Activated CD8-positive, alpha-beta T cell treated with anti-CD3 and anti-CD28 coated beads, Interleukin-2, amount 10 ng/mL, durations not matched to agents 7 days and 5 days (primary cell): ENCODE results near the gene MAGOHB. TPM values are rescaled to one million over a fixed set of nuclear protein-coding genes. Genes with fewer than 3 reads are reported as not detected.
A peak's percentile ranks its signal among the peaks of the same experiment; 100 is the strongest.
"Not testable (repeated sequence)": the region's sequence is repeated elsewhere in the genome, so short reads cannot be mapped to it uniquely, and the experiment has no call there.

ENCODE experiments used
- ATAC-seq: fragments of 150-1000 bp; cut with Tn5 transposase; one replicate; pipeline ENCODE4 v1.10.0; 2021; ENCODE audit warnings: moderate library complexity
- CTCF ChIA-PET: fragments of 350-600 bp; sonication (Branson Sonifier 250); formaldehyde crosslinking; loops from one replicate; lab custom pipeline; 2021; ENCODE audit warnings: antibody characterized with exemption; lab: Charles Lee
- POLR2A ChIA-PET: fragments of 350-600 bp; sonication (Branson Sonifier 250); formaldehyde crosslinking; loops from one replicate; lab custom pipeline; 2021; ENCODE audit warnings: antibody characterized with exemption; lab: Charles Lee
- DNase-seq: peaks from one replicate; pipeline ENCODE4 v3.0.0-alpha.2; 2020
- H3K27ac Mint-ChIP-seq: one replicate; pipeline ENCODE4 v1.8.0; 2021; ENCODE audit warnings: mild to moderate bottlenecking, mixed read lengths
- H3K27me3 Mint-ChIP-seq: one replicate; pipeline ENCODE4 v1.8.0; 2021; ENCODE audit warnings: low read depth, mixed read lengths
- H3K36me3 Mint-ChIP-seq: one replicate; pipeline ENCODE4 v1.8.0; 2021; ENCODE audit warnings: low read depth, mixed read lengths
- H3K4me1 Mint-ChIP-seq: one replicate; pipeline ENCODE4 v1.8.0; 2021; ENCODE audit warnings: low read depth, mixed read lengths
- H3K4me3 Mint-ChIP-seq: one replicate; pipeline ENCODE4 v1.8.0; 2021; ENCODE audit warnings: mild to moderate bottlenecking, mixed read lengths
- H3K9me3 Mint-ChIP-seq: one replicate; pipeline ENCODE4 v1.8.0; 2022; ENCODE audit warnings: mixed read lengths; ENCODE audit not compliant: insufficient read depth
- total RNA-seq, 2 experiments: library from RNA; stranded (reverse); gene quantifications; one replicate each; pipeline ENCODE4 v1.2.3, GENCODE V29; 2021

The MAGOHB gene
- 10 to 100 TPM; 73.9 to 76.9 TPM for total RNA-seq

GRCh38 chr12:10613349-10614055 is at the start of gene MAGOHB:
Gene MAGOHB (minus strand): TSS chr12:10613609. CDS start chr12:10613532, 77 bp downstream.
- peak within 1 kb of the TSS; percentile 100 for H3K27ac Mint-ChIP-seq
- no peaks in the 10 kb centered on the region for H3K27me3 Mint-ChIP-seq
- DNase-seq (peak; percentile 99), ATAC-seq (peak; percentile 97)
- peaks cover 39% of the 10 kb centered on the region for H3K4me1 Mint-ChIP-seq
- peak within 1 kb of the TSS; percentile 99 for H3K4me3 Mint-ChIP-seq
- H3K9me3 Mint-ChIP-seq = no peaks in the 10 kb centered on the region
- ChIA-PET POLR2A (interaction anchor here (0.5 to 2.2 kb wide), 19 partner anchors 10 to 932 kb away, joined by 3 to 10 read pairs (median 4); partner anchors contain the start of genes SMIM10L1 and YBX3), CTCF (interaction anchor here (1.2 to 3.2 kb wide), 2 partner anchors 136 to 247 kb away, joined by 3 to 15 read pairs; no protein-coding TSS in a partner anchor)
- H3K36me3 Mint-ChIP-seq = peaks cover 41% of the 10 kb centered on the region

GRCh38 chr12:10661338-10661737 is 47.9 kb upstream of the MAGOHB start:
- Mint-ChIP-seq H3K4me1 (no peaks in the 10 kb centered on the region), H3K4me3 (no peak overlapping the region), H3K27me3 (peaks cover 12% of the 10 kb centered on the region), H3K36me3 (peaks cover 11% of the 10 kb centered on the region), H3K9me3 (no peaks in the 10 kb centered on the region), H3K27ac (no peak overlapping the region)
- ChIA-PET POLR2A (no interaction called here), CTCF (no interaction called here)
- no peak for DNase-seq
- ATAC-seq = no peak

- ATAC-seq (no peak), DNase-seq (no peak)
- Mint-ChIP-seq H3K4me1 (no peaks in the 10 kb centered on the region), H3K9me3 (no peaks in the 10 kb centered on the region), H3K36me3 (peaks cover 13% of the 10 kb centered on the region), H3K27ac (no peak overlapping the region), H3K27me3 (peaks cover 3% of the 10 kb centered on the region), H3K4me3 (no peak overlapping the region)
- POLR2A ChIA-PET = no interaction called here
- CTCF ChIA-PET = no interaction called here
Measured at GRCh38 chr12:10654003-10654402, 40.6 kb upstream of the MAGOHB start.

- no peaks in the 10 kb centered on the region for H3K9me3 Mint-ChIP-seq
- CTCF ChIA-PET = no interaction called here
- H3K36me3 Mint-ChIP-seq = peaks cover 15% of the 10 kb centered on the region
- H3K4me1 Mint-ChIP-seq = no peaks in the 10 kb centered on the region
- ATAC-seq (no peak), DNase-seq (no peak)
- POLR2A ChIA-PET = no interaction called here
- no peak overlapping the region for H3K4me3 Mint-ChIP-seq
- H3K27me3 Mint-ChIP-seq = no peaks in the 10 kb centered on the region
- no peak overlapping the region for H3K27ac Mint-ChIP-seq
Measured at GRCh38 chr12:10652192-10652591, 38.8 kb upstream of the MAGOHB start.

- CTCF ChIA-PET, POLR2A ChIA-PET: not testable (repeated sequence)
- peaks cover 23% of the 10 kb centered on the region for H3K9me3 Mint-ChIP-seq
Measured at GRCh38 chr12:10646576-10646975, 33.2 kb upstream of the MAGOHB start.

GRCh38 chr12:10645910-10646309 is 32.5 kb upstream of the MAGOHB start:
- Mint-ChIP-seq H3K4me1 (no peaks in the 10 kb centered on the region), H3K27ac (no peak overlapping the region), H3K36me3 (peaks cover 30% of the 10 kb centered on the region), H3K9me3 (peaks cover 23% of the 10 kb centered on the region), H3K27me3 (peaks cover 2% of the 10 kb centered on the region), H3K4me3 (no peak overlapping the region)
- no peak for ATAC-seq
- POLR2A ChIA-PET = no interaction called here
- DNase-seq = no peak
- CTCF ChIA-PET = no interaction called here

More at GRCh38 chr12:10646576-10646975, 33.2 kb upstream of the MAGOHB start:
- DNase-seq, H3K27ac Mint-ChIP-seq, ATAC-seq, H3K4me1 Mint-ChIP-seq, H3K27me3 Mint-ChIP-seq, H3K4me3 Mint-ChIP-seq: not testable (repeated sequence)
- peaks cover 26% of the 10 kb centered on the region for H3K36me3 Mint-ChIP-seq

- Mint-ChIP-seq H3K27me3 (peaks cover 2% of the 10 kb centered on the region), H3K36me3 (peaks cover 27% of the 10 kb centered on the region), H3K9me3 (peaks cover 23% of the 10 kb centered on the region), H3K4me3 (no peak overlapping the region), H3K4me1 (no peaks in the 10 kb centered on the region), H3K27ac (no peak overlapping the region)
- ChIA-PET CTCF (interaction anchor here (1.8 kb wide), 1 partner anchor 108 kb away, joined by 5 read pairs; no protein-coding TSS in a partner anchor), POLR2A (no interaction called here)
- DNase-seq = no peak
- ATAC-seq = no peak
Measured at GRCh38 chr12:10641735-10642500, 28.5 kb upstream of the MAGOHB start.

- no peaks in the 10 kb centered on the region for H3K4me1 Mint-ChIP-seq
- ChIA-PET POLR2A (no interaction called here), CTCF (no interaction called here)
- no peak for ATAC-seq
- peaks cover 13% of the 10 kb centered on the region for H3K36me3 Mint-ChIP-seq
- H3K27ac Mint-ChIP-seq = no peak overlapping the region
- H3K9me3 Mint-ChIP-seq = no peaks in the 10 kb centered on the region
- no peak overlapping the region for H3K4me3 Mint-ChIP-seq
- DNase-seq = no peak
- peaks cover 4% of the 10 kb centered on the region for H3K27me3 Mint-ChIP-seq
Measured at GRCh38 chr12:10638728-10639127, 25.3 kb upstream of the MAGOHB start.

GRCh38 chr12:10636611-10637010 is 23.2 kb upstream of the MAGOHB start:
- Mint-ChIP-seq H3K4me3 (no peak overlapping the region), H3K27ac (no peak overlapping the region), H3K36me3 (peaks cover 14% of the 10 kb centered on the region), H3K4me1 (no peaks in the 10 kb centered on the region), H3K27me3 (peaks cover 2% of the 10 kb centered on the region), H3K9me3 (no peaks in the 10 kb centered on the region)
- DNase-seq = no peak
- ChIA-PET POLR2A (no interaction called here), CTCF (no interaction called here)
- ATAC-seq = no peak

GRCh38 chr12:10636124-10636523 is 22.7 kb upstream of the MAGOHB start:
- H3K27ac Mint-ChIP-seq = no peak overlapping the region
- no peak for DNase-seq
- H3K4me1 Mint-ChIP-seq = no peaks in the 10 kb centered on the region
- peaks cover 2% of the 10 kb centered on the region for H3K27me3 Mint-ChIP-seq
- CTCF ChIA-PET = no interaction called here
- H3K36me3 Mint-ChIP-seq = peaks cover 13% of the 10 kb centered on the region
- no peak overlapping the region for H3K4me3 Mint-ChIP-seq
- POLR2A ChIA-PET = no interaction called here
- no peaks in the 10 kb centered on the region for H3K9me3 Mint-ChIP-seq
- ATAC-seq = no peak

- POLR2A ChIA-PET = no interaction called here
Measured at GRCh38 chr12:10635306-10635705, 21.9 kb upstream of the MAGOHB start.

GRCh38 chr12:10634427-10634826 is 21.0 kb upstream of the MAGOHB start:
- H3K4me3 Mint-ChIP-seq = no peak overlapping the region
- DNase-seq (no peak), ATAC-seq (no peak)
- no peak overlapping the region for H3K27ac Mint-ChIP-seq
- CTCF ChIA-PET = interaction anchor here (1.8 kb wide), 1 partner anchor 16 kb away, joined by 3 read pairs; no protein-coding TSS in a partner anchor
- peaks cover 2% of the 10 kb centered on the region for H3K27me3 Mint-ChIP-seq
- H3K36me3 Mint-ChIP-seq = peaks cover 11% of the 10 kb centered on the region
- no peaks in the 10 kb centered on the region for H3K9me3 Mint-ChIP-seq
- POLR2A ChIA-PET = no interaction called here
- H3K4me1 Mint-ChIP-seq = no peaks in the 10 kb centered on the region

More at GRCh38 chr12:10635306-10635705, 21.9 kb upstream of the MAGOHB start:
- no peaks in the 10 kb centered on the region for H3K4me1 Mint-ChIP-seq
- H3K9me3 Mint-ChIP-seq = no peaks in the 10 kb centered on the region
- no peak for ATAC-seq
- H3K36me3 Mint-ChIP-seq = peaks cover 11% of the 10 kb centered on the region
- H3K27me3 Mint-ChIP-seq = peaks cover 2% of the 10 kb centered on the region
- no peak overlapping the region for H3K27ac Mint-ChIP-seq
- CTCF ChIA-PET = interaction anchor here (1.8 kb wide), 1 partner anchor 15 kb away, joined by 3 read pairs; no protein-coding TSS in a partner anchor
- H3K4me3 Mint-ChIP-seq = no peak overlapping the region
- no peak for DNase-seq
